ENCODE measurements around the gene KLK11. TPM values are rescaled to one million over a fixed set of nuclear protein-coding genes. Genes with fewer than 3 reads are reported as not detected.

KLK11 gene, protein sequence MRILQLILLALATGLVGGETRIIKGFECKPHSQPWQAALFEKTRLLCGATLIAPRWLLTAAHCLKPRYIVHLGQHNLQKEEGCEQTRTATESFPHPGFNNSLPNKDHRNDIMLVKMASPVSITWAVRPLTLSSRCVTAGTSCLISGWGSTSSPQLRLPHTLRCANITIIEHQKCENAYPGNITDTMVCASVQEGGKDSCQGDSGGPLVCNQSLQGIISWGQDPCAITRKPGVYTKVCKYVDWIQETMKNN
- total RNA-seq (2014; rRNA removed; shearing (Covaris generic)) = not detected in 2 replicates

GRCh38 chr19:51026554-51026831 lies at the start of gene KLK11:
KLK11 (minus strand) TSS chr19:51026616; CDS start chr19:51025631, 985 bp downstream.
- peak; percentile 39 for DNase-seq (ENCODE audit: low read depth)

- no peak for DNase-seq (ENCODE audit: low read depth)
Observed at GRCh38 chr19:51075998-51076397, 49.6 kb upstream of the KLK11 start.

DNA sequence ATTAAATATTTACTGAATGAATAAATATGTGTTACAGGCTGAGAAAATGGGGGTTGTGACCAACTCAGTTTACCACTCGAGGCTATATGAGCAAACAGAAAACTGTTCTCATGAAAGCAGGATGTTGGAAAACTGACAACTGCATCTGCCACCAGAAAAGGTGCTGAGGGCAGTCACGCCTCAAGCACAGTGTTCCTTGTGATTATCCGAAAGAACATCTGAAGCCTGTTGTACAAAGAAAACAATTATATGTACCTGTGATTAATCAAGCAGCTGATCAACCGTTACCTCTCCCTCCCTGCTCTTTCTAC lies 44.6 kb upstream of the KLK11 start:
- DNase-seq (ENCODE audit: low read depth) = no peak

DNA sequence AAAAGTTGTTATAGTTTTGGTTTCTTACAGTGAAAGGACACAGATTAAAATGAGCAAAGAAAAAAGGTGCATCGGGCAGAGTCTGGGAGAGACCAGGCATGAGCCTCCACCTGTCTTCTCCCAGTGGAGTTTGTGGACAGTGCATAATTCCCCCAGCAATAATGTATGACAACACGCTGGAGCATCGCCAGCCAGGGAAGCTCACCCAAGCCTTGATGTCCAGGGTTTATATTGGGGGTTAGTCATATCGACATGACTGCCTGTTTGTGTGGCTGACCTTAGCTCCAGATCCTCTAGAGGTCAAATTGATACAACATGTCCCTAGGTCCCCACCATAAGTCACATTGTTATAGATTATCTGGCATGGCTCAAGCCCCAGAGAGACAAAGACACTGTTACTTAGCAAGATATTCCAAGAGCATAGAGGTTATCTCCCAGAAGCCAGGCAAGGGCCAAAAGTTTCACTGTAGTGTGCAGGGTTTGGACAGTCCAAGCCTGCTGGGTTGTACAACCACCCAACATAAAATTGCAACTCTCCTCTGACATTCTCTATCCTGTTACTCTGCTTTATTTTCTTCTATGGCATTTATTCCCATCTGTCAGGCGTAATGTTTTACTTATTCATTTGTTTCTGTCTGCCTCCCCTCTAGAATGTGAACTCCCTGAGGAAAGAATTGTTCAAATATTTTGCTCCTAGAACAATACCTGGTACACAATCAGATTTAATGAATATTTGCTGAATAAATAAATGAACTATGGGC lies 44.1 kb upstream of the KLK11 start:
- no peak for DNase-seq (ENCODE audit: low read depth)

DNA sequence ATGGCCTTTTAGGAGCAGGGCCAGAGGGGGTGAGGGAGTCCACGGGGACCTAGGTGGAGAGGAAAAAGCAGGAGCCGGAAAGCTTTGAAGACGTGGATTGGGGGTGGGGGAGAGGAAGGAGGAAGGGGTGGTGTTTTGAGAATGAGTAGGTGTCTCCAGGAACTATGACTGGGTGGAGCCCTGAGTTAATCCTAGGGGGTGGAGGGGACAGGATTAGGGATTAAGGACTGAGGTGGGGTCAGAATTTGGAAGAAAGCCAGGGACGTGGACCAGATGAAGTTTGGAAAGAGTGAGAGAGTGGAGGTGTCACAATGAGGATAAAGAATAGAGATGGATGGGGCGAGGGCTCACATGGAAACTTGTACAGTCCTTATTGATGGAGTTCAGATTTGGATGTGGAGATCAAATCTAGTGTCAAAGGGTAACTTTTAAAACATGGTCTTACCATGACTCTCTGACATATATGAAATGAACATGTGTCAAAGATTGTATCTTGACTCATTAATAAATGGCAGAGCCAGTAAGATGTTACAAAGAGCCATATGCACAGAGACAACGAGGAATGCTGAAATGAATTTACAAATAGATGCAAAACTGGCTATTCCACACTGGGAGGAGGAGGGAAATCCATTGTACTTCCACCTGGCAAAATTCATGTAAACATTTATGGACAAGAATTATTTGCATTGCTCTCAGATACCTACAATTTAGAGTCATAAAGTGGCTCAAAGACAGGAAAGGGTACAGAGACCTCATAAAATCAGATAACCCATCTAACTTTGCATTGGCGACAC lies 40.2 kb upstream of the KLK11 start:
- no peak for DNase-seq (ENCODE audit: low read depth)

- no peak for DNase-seq (ENCODE audit: low read depth)
Observed at GRCh38 chr19:51065221-51065960, 39.0 kb upstream of the KLK11 start.

DNA sequence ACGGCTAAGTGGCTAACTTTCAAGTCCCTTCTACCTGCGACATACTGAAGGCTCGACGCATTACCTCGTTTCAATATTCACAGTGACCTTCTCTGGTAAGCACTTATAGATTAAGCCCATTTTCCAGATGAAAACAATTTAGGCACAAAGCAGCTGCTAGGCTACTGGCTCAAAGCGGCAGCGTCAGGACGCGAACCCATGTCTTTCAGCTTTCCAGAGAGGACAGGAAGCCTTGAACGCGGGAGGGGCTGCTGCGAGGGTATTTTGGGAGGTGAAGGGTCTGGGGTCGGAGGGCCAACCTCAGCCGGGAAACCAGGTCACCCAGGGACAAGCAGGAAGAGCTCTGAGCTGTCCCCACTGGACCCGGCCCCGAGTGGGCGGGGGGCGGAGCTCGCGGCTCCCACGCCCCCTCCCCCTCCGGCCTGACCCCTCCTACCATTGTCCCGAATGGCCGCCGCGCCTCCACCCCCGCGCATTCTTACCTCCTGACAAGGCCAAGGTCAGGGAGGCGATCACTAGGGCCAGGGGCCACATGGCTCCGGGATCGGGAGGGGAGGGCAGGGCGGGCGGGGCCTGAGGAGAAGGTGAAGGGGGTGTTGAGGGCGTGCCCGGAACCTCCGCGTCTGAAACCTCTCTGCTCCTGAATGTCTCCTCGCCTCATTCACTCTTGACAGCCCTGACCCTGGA lies 38.3 kb upstream of the KLK11 start, which contains the start of gene KLK13:
KLK13 (minus strand) TSS at position 559 of the 687 bp plus-strand sequence; CDS start at position 534, 25 bp downstream.
- DNase-seq (ENCODE audit: low read depth) = peak; percentile 71

DNA sequence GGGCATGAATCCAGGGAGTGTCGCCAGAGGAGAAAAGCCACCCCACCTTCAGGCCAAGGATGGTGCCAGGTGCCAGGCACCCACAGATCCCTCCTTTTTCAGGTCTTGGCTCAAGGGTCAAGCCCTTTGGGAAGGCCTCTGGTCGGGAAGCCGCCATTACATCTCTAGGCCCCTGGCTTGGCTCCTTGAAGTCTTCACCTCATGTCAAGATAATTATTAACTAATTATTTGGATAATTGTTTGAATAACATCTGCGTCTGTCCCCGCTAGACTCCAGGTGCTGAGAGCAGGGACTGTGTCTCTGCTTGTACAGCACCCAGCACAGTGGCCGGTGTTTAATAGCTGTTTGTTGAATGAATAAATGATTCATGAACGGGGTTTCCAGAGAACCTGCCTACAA lies 37.2 kb upstream of the KLK11 start:
- no peak for DNase-seq (ENCODE audit: low read depth)

DNA sequence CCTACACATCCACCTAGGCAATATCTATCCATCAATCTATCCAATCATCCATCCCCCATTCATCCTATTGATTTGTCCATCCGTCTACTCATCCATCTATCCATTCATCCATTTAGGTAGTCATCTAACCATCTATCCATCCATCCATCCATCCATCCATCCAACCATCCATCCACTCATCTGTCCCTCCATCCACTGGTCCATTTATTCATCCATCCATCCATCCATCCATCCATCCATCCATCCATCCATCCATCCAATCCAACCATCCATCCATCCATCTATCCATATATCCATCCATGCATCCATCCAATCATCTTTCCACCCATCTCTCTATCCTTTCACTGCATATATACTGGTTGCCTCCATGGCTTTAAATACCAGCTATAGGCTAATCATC lies 34.6 kb upstream of the KLK11 start:
- no peak for DNase-seq (ENCODE audit: low read depth)

DNA sequence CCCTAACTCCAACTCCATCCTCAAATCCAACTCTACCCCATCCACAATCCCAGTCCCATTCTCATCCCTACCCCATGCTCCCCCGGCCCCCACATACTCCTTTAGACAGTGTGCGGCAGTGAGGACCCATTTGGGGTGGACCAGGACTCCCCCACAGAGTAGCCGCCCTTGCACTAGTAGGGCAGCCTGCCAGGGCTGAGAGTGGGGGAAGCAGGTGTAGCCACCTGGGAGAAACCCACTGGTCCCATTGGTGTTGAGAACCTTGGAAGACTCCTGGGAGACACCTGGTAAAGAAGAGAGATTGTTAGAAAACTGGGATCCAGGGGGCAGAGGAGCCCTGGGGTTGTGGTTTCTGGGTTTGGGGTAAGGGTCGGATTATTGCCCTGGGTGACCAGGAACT lies 33.9 kb upstream of the KLK11 start:
- no peak for DNase-seq (ENCODE audit: low read depth)

- DNase-seq (ENCODE audit: low read depth) = no peak
Observed at GRCh38 chr19:51059715-51060114, 33.3 kb upstream of the KLK11 start.

DNA sequence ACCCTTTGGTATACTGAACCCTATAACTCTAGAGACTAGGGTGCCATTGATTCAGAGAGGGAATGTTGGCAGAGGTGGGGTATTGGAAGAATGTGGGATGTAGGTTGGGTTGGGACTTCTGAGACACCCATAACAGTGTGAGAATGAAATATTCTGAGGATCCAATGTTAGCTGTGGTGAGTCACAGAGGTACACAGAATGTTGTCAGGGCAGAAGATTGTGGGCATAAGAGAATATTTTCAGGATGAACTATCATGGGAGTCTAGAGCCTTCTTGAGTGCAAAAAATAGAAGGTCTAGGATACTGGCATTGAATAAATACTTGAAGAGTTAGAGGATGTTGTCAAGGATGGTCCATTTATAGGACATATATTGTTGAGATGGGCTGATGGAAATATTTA lies 29.4 kb upstream of the KLK11 start:
- DNase-seq (ENCODE audit: low read depth) = no peak

DNA sequence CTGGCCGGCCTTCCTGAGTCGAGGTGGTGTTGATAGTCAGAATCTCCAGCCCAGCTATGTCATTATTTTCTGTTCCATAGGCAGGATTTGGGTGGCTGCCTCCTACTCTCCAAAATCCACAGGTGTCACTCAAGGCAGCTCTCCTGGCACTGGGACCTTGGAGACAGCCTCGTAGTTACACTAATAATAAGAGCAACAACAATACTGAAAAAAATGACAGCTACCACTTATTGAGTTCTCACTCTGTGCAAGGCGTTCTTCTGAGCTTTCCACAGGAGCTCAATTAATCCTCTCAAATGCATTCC lies 20.6 kb upstream of the KLK11 start:
- no peak for DNase-seq (ENCODE audit: low read depth)

- no peak for DNase-seq (ENCODE audit: low read depth)
Observed at GRCh38 chr19:51044327-51044726, 17.9 kb upstream of the KLK11 start.

DNA sequence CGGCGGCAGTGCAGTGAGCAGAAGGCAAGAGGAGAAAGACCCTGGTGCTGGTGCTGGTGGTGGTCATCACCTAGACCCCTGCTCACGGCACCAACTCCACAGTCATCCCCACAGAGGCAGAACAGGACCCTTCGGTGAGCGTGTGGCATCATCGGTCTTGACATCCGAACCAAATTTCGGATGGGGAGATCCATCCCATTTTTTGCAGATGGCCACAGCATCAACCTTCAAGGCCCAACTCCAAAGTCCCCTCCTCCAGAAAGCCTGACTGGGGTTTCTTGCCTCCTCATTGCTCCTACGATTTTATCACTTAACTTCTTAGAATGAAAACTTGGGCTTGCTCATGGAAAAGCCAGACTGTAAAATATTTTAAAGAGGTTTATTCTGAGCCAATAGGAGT lies 17.1 kb upstream of the KLK11 start:
- no peak for DNase-seq (ENCODE audit: low read depth)

GRCh38 chr19:51040151-51040550 lies 13.7 kb upstream of the KLK11 start:
- no peak for DNase-seq (ENCODE audit: low read depth)

DNA sequence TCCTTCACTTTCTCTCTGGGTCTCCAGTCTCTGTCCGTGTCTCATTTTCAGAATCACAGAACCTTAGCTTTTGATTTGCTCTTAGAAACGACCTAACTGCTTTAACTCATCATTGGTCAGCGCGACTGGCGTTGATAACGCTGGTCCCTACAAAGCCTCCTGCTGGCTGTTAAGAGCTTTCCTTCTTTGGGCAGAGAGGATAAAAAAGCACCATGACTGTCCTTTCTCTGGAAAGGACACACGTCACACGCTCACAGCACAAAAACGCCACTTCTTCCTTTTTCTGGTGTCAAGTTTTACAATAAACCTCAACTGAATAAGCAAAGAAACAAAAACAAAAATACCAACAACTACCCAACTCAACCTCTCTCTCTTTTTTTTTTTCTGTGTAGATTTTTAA lies 10.1 kb upstream of the KLK11 start:
- peak; percentile 25 for DNase-seq (ENCODE audit: low read depth)

DNA sequence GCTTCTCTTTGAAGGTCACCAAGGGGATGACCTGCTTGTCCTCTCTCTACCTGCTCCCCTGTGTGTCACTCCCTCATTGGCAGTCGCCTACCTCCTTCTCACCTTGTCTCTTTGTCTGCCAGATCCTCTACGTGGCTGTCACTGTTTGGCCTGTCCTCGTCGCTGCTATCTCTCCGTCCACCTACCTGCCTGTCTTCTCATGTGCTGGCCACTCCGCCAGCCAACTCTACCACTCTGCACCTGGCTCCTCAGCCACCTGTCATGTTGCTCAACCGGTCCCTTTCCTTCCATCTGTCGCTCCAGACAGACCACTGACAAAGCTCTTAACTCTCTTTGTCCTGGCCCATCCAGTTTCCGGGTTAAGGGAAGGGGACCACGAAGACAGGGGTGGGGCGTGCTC lies 8.3 kb upstream of the KLK11 start, which contains the start of gene KLK12:
KLK12 (minus strand) TSS at position 299 of the 400 bp plus-strand sequence. CDS start 381 bp downstream, outside the sequence.
- DNase-seq (ENCODE audit: low read depth) = no peak

- no peak for DNase-seq (ENCODE audit: low read depth)
Observed at GRCh38 chr19:51031880-51032225, 5.4 kb upstream of the KLK11 start.

DNA sequence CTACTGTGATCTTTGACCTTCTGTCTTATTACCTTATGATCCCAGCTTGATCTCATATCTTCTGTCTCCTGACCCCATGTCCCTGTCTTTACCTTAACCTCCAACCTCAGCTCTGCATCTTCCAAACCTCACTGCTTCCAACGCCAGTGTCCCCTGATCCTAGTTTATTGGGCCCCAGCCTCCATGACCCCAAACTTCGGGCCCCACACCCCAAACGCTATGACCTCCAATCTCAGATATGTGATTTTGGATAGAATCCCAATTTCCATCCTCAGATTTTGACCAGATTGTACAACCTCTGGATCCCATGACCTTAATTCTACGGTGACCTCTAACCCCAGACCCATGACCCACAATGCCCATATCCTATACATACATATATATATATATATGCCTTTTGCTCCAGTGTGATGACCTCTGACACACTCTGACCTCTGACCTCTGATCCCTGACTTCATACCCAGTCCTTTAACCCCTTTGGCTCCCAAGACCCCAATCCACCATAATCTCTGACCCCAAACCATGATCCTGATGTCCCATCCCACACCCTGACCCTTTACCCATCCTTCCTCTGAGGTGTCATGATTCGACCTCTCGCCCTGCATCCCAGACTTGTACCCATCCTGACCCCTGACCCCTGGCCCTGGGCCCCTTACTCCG lies 4.9 kb upstream of the KLK11 start:
- no peak for DNase-seq (ENCODE audit: low read depth)

GRCh38 chr19:51030631-51031030 lies 4.2 kb upstream of the KLK11 start:
- DNase-seq (ENCODE audit: low read depth) = peak; percentile 21

Data from Daoy (cell line).